NCI-H774 (cell line): ENCODE data around the gene RAB34.

ENCODE experiments used
- DNase-seq: peaks from one replicate; lab custom pipeline; 2025; lab: John Stamatoyannopoulos, UW

The RAB34 gene

GRCh38 chr17:28717578-28718332 is at the start of gene RAB34:
Gene RAB34, minus strand, starts transcription at chr17:28717868. Its CDS starts 602 bp downstream, at chr17:28717266.
- no peak for DNase-seq

- DNase-seq, result no peak
These were observed 47.4 kb upstream of the RAB34 start for GRCh38 chr17:28765038-28765437.

GRCh38 chr17:28763804-28764266 is 46.2 kb upstream of the RAB34 start:
- peak; percentile 69 for DNase-seq

GRCh38 chr17:28763137-28763799 is 45.6 kb upstream of the RAB34 start:
- DNase-seq, result no peak

- DNase-seq, result peak; percentile 61
These were observed 43.2 kb upstream of the RAB34 start for GRCh38 chr17:28760601-28761562.

GRCh38 chr17:28759256-28759865 is 41.7 kb upstream of the RAB34 start:
- no peak for DNase-seq

GRCh38 chr17:28758411-28759121 is 40.9 kb upstream of the RAB34 start:
- no peak for DNase-seq

GRCh38 chr17:28756049-28756804 is 38.6 kb upstream of the RAB34 start:
- no peak for DNase-seq

- DNase-seq, result no peak
These were observed 37.8 kb upstream of the RAB34 start for GRCh38 chr17:28755486-28755885.

GRCh38 chr17:28751600-28752366 is 34.1 kb upstream of the RAB34 start:
- no peak for DNase-seq

- DNase-seq, result peak; percentile 87
These were observed 32.7 kb upstream of the RAB34 start for GRCh38 chr17:28750178-28751047.

- no peak for DNase-seq
These were observed 32.0 kb upstream of the RAB34 start for GRCh38 chr17:28749516-28750177.

- DNase-seq, result no peak
These were observed 31.3 kb upstream of the RAB34 start for GRCh38 chr17:28748852-28749515.

- no peak for DNase-seq
These were observed 30.4 kb upstream of the RAB34 start for GRCh38 chr17:28747801-28748750.

GRCh38 chr17:28747051-28747691 is 29.5 kb upstream of the RAB34 start:
- no peak for DNase-seq

GRCh38 chr17:28746611-28747050 is 29.0 kb upstream of the RAB34 start:
- peak; percentile 53 for DNase-seq
